Liver (tissue), 9 donors: ENCODE measurements around the gene CDCP2. TPM values are rescaled to one million over a fixed set of nuclear protein-coding genes. Genes with fewer than 3 reads are reported as not detected.
"Not testable (repeated sequence)": the region's sequence is repeated elsewhere in the genome, so short reads cannot be mapped to it uniquely, and the experiment has no call there.

ENCODE experiments used
- DNase-seq: peaks from one replicate; pipeline ENCODE4 v3.0.0-alpha.2; 2017; ENCODE audit warnings: low spot score
- H3K27ac ChIP-seq, 2 donors: one replicate each; pipeline ENCODE4 v1.7.0; 2013; ENCODE audit warnings: inconsistent platforms in 2 of 2, low read length in 2 of 2, control low read depth in 1 of 2, low read depth in 1 of 2, mild to moderate bottlenecking in 1 of 2
- H3K27me3 ChIP-seq, 4 donors: one replicate each; pipeline versions ENCODE4 v1.6.1 to v1.7.0; 2013; ENCODE audit warnings: low read length in 3 of 4, inconsistent platforms in 1 of 4, mild to moderate bottlenecking in 1 of 4, moderate library complexity in 1 of 4; ENCODE audit not compliant: control insufficient read depth in 4 of 4, insufficient read depth in 4 of 4
- H3K36me3 ChIP-seq, 4 donors: one replicate each; pipeline versions ENCODE4 v1.6.1 to v1.7.0; 2013; ENCODE audit warnings: low read length in 3 of 4, mild to moderate bottlenecking in 3 of 4, low read depth in 1 of 4, moderate library complexity in 1 of 4; ENCODE audit not compliant: control insufficient read depth in 4 of 4, insufficient read depth in 3 of 4
- H3K4me1 ChIP-seq, 4 donors: one replicate each; pipeline versions ENCODE4 v1.6.1 to v1.7.0; 2013; ENCODE audit warnings: low read length in 3 of 4, mild to moderate bottlenecking in 3 of 4, moderate library complexity in 1 of 4; ENCODE audit not compliant: control insufficient read depth in 4 of 4, insufficient read depth in 4 of 4
- H3K4me3 ChIP-seq, 3 donors: one replicate each; pipeline versions ENCODE4 v1.6.1 to v1.7.0; 2013; ENCODE audit warnings: low read length in 3 of 3, control low read depth in 1 of 3, low read depth in 1 of 3, mild to moderate bottlenecking in 1 of 3
- H3K9ac ChIP-seq, 2 donors: one replicate each; pipeline ENCODE4 v1.7.0; 2013; ENCODE audit warnings: low read length in 2 of 2, mild to moderate bottlenecking in 2 of 2, moderate library complexity in 2 of 2, control low read depth in 1 of 2, low read depth in 1 of 2
- H3K9me3 ChIP-seq, 4 donors: one replicate each; pipeline versions ENCODE4 v1.6.1 to v1.7.0; 2013; ENCODE audit warnings: low read length in 3 of 4; ENCODE audit not compliant: control insufficient read depth in 4 of 4
- CTCF ChIP-seq: fragments of 150-350 bp; IDR thresholded peaks from 2 replicates; pipeline ENCODE4 v1.5.1; 2017; ENCODE audit warnings: improper control_type of control experiment, low read depth, low read length; ENCODE audit not compliant: missing input control
- EGR1 ChIP-seq, 2 donors: IDR thresholded peaks; 2 replicates each; pipeline ENCODE4 v1.6.1; 2016 to 2018; ENCODE audit warnings: antibody characterized with exemption in 2 of 2, low read depth in 2 of 2
- FOXA2 ChIP-seq: IDR thresholded peaks from 2 replicates; pipeline ENCODE4 v1.6.1; 2016; ENCODE audit warnings: antibody characterized with exemption
- GABPA ChIP-seq, 2 donors: IDR thresholded peaks in 1 of 2; conservative IDR thresholded peaks in 1 of 2; 2 replicates each; pipeline ENCODE4 v1.6.1; 2016; ENCODE audit warnings: antibody characterized with exemption in 2 of 2, mild to moderate bottlenecking in 1 of 2, moderate library complexity in 1 of 2
- HNF4A ChIP-seq, 2 donors: conservative IDR thresholded peaks; 2 replicates each; pipeline ENCODE4 v1.6.1; 2016; ENCODE audit warnings: antibody characterized with exemption in 2 of 2, mild to moderate bottlenecking in 2 of 2
- HNF4G ChIP-seq: IDR thresholded peaks from 2 replicates; pipeline ENCODE4 v1.6.1; 2016; ENCODE audit warnings: antibody characterized with exemption
- JUND ChIP-seq, 2 donors: IDR thresholded peaks; 2 replicates each; pipeline ENCODE4 v1.6.1; 2016; ENCODE audit warnings: antibody characterized with exemption in 2 of 2
- MAX ChIP-seq: IDR thresholded peaks from 2 replicates; pipeline ENCODE4 v1.6.1; 2016; ENCODE audit warnings: antibody characterized with exemption
- NR2F2 ChIP-seq: IDR thresholded peaks from 2 replicates; pipeline ENCODE4 v1.6.1; 2016; ENCODE audit warnings: antibody characterized with exemption
- RAD21 ChIP-seq, 2 donors: IDR thresholded peaks; 2 replicates each; pipeline ENCODE4 v1.6.1; 2016; ENCODE audit warnings: antibody characterized with exemption in 2 of 2, mild to moderate bottlenecking in 2 of 2
- REST ChIP-seq: IDR thresholded peaks from 2 replicates; pipeline ENCODE4 v1.6.1; 2016; ENCODE audit warnings: antibody characterized with exemption, mild to moderate bottlenecking
- RXRA ChIP-seq, 2 donors: IDR thresholded peaks; 2 replicates each; pipeline ENCODE4 v1.6.1; 2017 to 2018; ENCODE audit warnings: antibody characterized with exemption in 2 of 2, mild to moderate bottlenecking in 1 of 2
- SP1 ChIP-seq: IDR thresholded peaks from 2 replicates; pipeline ENCODE4 v1.6.1; 2018; ENCODE audit warnings: antibody characterized with exemption, mild to moderate bottlenecking
- TAF1 ChIP-seq: conservative IDR thresholded peaks from 2 replicates; pipeline ENCODE4 v1.6.1; 2016; ENCODE audit warnings: antibody characterized with exemption, mild to moderate bottlenecking
- YY1 ChIP-seq: IDR thresholded peaks from 2 replicates; pipeline ENCODE4 v1.6.1; 2016; ENCODE audit warnings: antibody characterized with exemption, mild to moderate bottlenecking
- WGBS: extraction: QIAGEN DNeasy Blood & Tissue Kit; methylation state at CpG from one replicate; pipeline ENCODE4 v1.1.7; 2013; 5-methylcytosine and 5-hydroxymethylcytosine counted together
- polyA plus RNA-seq, 2 donors: library from polyadenylated mRNA; stranded (reverse) in 1 of 2; unstranded in 1 of 2; fragments of 200-250 nt in 1 of 2; fragments of >200 nt in 1 of 2; fragmentation: Nextera tagmentation in 1 of 2; extraction: Ambion mirVana in 1 of 2; gene quantifications; one replicate each; pipeline versions ENCODE4 v1.2.1 to v1.2.3, GENCODE V29; 2013 to 2015
- total RNA-seq, 2 donors: library from RNA; depleted of rRNA; stranded (reverse); fragments of >200 nt; gene quantifications; one replicate each; pipeline ENCODE4 v1.2.3, GENCODE V29; 2014
- TF ChIP-seq, protein P1 (sequence below): IDR thresholded peaks from 2 replicates; pipeline ENCODE4 v1.6.1; 2016; ENCODE audit warnings: antibody characterized with exemption
- donor health status: healthy.
- donor health status: healthy.
- donor health status: healthy.
- donor health status: healthy.
- donor health status: healthy.

CDCP2 gene
- total and polyA plus RNA-seq, 4 donors = under 0.01 TPM; not detected in 3

DNA sequence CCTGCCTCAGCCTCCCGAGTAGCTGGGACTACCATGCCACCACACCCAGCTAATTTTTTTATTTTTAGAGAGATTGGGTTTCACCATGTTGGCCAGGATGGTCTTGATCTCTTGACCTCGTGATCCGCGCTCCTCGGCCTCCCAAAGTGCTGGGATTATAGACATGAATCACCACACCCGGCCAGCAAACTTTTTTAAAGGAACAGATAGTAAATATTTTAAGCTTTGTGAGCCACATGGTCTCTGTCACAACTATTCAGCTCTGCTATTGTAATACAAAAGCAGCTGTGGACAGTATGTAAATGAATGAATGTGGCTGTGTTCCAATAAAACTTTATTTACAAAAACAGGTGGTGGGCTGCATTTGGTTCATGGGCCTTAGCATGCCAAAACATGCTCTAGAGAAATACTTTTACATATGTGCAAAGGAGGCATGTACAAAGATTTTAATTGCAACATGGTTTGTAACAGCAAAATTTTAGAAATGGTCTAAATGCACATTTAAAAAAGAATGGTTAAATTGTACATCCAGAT, 47.0 kb downstream of the CDCP2 start:
- H3K4me1 ChIP-seq = no peaks in the 10 kb centered on the region
- peaks cover 0 to 5% (median 0%) of the 10 kb centered on the region in 4 donors for H3K36me3 ChIP-seq
- H3K27me3 ChIP-seq = no peaks in the 10 kb centered on the region
- whole genome bisulfite sequencing = 92% methylated on average over 6 of the region's 6 CpGs
- no peak for DNase-seq
- no peak overlapping the region for H3K27ac ChIP-seq
- no peak overlapping the region for H3K9ac ChIP-seq
- no peak overlapping the region for H3K4me3 ChIP-seq
- TF ChIP-seq EGR1 (IDR thresholded peaks at IDR 0.05; ENCODE audit: low read depth in 2 of 2) = no peak
- no peak for TF ChIP-seq NR2F2
- no peak for TF ChIP-seq TAF1
- no peak for TF ChIP-seq REST
- no peak for TF ChIP-seq RXRA (IDR thresholded peaks at IDR 0.05)
- TF ChIP-seq HNF4G = no peak
- no peak for TF ChIP-seq SP1
- TF ChIP-seq, protein P1, sequence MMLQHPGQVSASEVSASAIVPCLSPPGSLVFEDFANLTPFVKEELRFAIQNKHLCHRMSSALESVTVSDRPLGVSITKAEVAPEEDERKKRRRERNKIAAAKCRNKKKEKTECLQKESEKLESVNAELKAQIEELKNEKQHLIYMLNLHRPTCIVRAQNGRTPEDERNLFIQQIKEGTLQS = no peak
- no peak for TF ChIP-seq GABPA (IDR thresholded peaks at IDR 0.05 in 1 of 2, conservative IDR thresholded peaks at IDR 0.05 in 1 of 2)
- no peaks in the 10 kb centered on the region for H3K9me3 ChIP-seq

- 78% methylated on average over 1 of the region's 1 CpG for WGBS
- H3K4me3 ChIP-seq = no peak overlapping the region
- peaks cover 0 to 5% (median 0%) of the 10 kb centered on the region in 4 donors for H3K36me3 ChIP-seq
- no peak overlapping the region for H3K27ac ChIP-seq
- no peaks in the 10 kb centered on the region for H3K9me3 ChIP-seq
- H3K9ac ChIP-seq = no peak overlapping the region
- no peaks in the 10 kb centered on the region for H3K4me1 ChIP-seq
- H3K27me3 ChIP-seq = no peaks in the 10 kb centered on the region
- TF ChIP-seq HNF4A (conservative IDR thresholded peaks at IDR 0.05) (no peak), YY1 (no peak), SP1 (no peak), HNF4G (no peak), MAX (no peak), RAD21 (IDR thresholded peaks at IDR 0.05) (no peak), FOXA2 (no peak), CTCF (no peak), REST (no peak), NR2F2 (no peak), JUND (IDR thresholded peaks at IDR 0.05) (no peak)
- TF ChIP-seq, protein P1 = no peak
- no peak for DNase-seq
These were observed 47.7 kb downstream of the CDCP2 start for GRCh38 chr1:54105080-54105479.

DNA sequence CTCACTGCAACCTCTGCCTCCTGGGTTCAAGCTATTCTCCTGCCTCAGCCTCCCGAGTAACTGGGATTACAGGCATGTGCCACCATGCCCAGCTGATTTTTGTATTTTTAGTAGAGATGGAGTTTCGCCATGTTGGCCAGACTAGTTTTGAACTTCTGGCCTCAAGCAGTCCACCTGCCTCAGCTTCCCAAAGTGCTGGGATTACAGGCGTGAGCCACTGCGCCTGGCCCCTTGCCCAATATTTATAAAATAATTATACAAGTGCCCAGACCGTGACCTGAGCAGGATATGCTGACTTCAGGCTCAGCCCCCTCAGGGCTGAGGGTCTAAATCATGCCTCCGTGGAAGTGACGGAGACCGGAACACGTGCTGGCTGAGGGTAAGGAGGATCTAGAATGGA, 48.2 kb downstream of the CDCP2 start:
- not testable (repeated sequence) for H3K27me3 ChIP-seq, H3K4me3 ChIP-seq, DNase-seq, H3K36me3 ChIP-seq, H3K27ac ChIP-seq, H3K4me1 ChIP-seq, H3K9me3 ChIP-seq, H3K9ac ChIP-seq
- 97% methylated on average over 9 of the region's 9 CpGs for WGBS
